NOMO-1 (cell line): ENCODE data around the gene ZNF681.
"Not testable (repeated sequence)": the region's sequence is repeated elsewhere in the genome, so short reads cannot be mapped to it uniquely, and the experiment has no call there.

Experiments
- DNase-seq, 2 experiments: peaks; one replicate each; lab custom pipeline; 2025; ENCODE audit not compliant: unreplicated experiment in 2 of 2; lab: John Stamatoyannopoulos, UW

ZNF681 gene

DNA sequence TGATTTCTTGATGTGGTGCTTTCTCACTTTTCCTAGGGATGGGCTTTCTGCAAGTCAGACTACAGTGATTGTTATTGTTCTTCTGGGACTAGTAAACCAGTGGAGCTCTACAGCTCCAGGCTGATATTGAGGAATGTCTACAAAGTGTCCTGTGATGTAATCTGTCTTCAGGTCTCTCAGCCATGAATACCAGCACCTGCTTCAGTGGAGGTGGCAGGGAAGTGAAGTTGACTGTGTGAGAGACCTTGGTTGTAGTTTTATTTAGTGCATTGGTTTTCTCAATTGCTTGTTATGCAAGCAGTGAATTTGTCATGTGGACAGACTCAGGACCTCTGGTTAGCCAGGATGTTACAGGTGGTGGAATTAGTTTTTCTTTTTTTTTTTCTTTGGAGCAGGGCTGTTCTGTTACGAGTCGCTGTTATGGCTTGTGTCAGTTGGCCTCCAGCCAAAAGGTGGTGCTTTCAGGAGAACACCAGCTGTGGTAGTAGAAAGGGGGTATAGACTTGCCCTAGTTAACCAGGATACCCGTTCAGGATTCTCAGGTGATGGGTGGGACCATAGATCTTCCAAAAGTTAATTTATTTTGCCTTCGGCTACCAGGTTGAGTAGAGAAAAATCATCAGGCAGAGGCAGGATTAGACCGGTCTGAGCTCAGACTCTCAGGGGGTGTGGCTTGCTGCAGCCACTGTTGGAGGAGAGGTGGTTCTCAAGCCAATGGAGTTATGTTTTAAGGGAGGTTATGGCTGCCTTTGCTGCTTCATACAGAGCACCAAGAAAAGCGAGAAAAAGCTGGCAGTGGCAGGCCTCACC, 59.8 kb downstream of the ZNF681 start:
- no peak for DNase-seq

DNA sequence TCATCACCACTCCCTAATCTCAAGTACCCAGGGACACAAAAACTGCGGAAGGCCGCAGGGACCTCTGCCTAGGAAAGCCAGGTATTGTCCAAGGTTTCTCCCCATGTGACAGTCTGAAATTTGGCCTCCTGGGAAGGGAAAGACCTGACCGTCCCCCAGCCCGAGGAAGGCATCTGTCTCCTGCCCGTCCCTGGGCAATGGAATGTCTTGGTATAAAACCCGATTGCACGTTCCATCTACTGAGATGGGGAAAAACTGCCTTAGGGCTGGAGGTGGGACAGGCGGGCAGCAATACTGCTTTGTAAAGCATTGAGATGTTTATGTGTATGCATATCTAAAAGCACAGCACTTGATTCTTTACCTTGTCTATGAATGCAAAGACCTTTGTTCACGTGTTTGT, 65.8 kb downstream of the ZNF681 start:
- not testable (repeated sequence) for DNase-seq
